Pons (tissue), 1 donor: ENCODE results near the gene HMGN2.
"Not testable (repeated sequence)": the region's sequence is repeated elsewhere in the genome, so short reads cannot be mapped to it uniquely, and the experiment has no call there.

Experiments
- DNase-seq: peaks from one replicate; pipeline ENCODE4 v3.0.0-alpha.2; 2016; ENCODE audit warnings: low spot score

HMGN2 gene

GRCh38 chr1:26477446-26478152 is 5.4 kb downstream of the HMGN2 start:
- no peak for DNase-seq

DNA sequence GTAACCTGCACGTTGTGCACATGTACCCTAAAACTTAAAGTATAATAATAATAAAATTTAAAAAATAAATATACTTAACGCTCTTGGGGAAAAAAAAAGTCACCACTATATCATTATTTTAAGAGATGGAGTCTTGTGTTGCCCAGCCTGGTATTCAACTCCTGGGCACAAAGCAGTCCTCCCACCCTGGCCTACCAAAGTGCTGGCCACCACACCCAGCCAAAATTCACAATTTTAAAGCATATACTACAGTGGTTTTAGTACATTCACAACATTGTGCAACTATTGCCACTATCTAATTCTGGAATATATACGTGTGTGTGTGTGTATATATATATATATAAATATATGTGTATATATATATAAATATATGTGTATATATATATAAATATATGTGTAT is 5.9 kb downstream of the HMGN2 start:
- no peak for DNase-seq

- no peak for DNase-seq
Measured at GRCh38 chr1:26478988-26479387, 6.7 kb downstream of the HMGN2 start.

- DNase-seq: no peak
Measured at GRCh38 chr1:26482921-26483320, 10.7 kb downstream of the HMGN2 start.

DNA sequence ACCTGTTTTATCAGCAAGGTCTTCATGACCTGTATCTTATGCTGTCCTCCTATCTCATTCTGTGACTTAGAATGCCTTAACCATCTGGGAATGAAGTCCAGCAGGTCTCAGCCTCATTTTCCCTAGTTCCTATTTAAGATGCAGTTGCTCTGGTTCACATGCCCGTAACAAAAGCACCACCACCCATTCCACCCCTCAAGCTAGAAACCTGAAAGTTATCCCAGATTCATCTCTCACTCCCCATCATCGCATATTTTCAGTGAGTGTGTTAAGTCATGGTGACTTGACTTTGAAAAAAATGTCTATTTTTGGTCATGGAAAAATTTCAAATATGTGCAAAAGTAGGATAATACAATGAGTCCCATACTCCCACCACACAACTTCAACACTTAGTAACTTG is 11.7 kb downstream of the HMGN2 start:
- no peak for DNase-seq

GRCh38 chr1:26490155-26490554 is 17.9 kb downstream of the HMGN2 start:
- DNase-seq: no peak

DNA sequence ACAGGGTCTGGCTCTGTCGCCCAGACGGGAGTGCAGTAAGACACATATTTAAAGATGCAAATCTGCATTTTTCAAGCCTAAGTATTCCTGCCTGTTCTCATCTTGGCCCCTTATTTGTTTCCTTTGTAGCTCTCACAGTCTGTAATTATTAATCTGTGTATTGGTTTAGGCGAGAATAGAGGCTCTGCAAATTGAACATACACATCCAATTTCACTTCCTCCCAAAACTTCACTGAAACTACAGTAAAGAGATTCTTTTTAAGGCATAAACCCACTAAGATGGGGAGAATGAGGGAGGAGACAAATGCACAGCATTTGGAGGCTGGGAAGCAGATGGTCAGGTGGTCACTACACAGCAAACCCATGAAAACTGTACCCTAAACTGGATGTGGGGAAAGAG is 21.0 kb downstream of the HMGN2 start:
- no peak for DNase-seq

- no peak for DNase-seq
Measured at GRCh38 chr1:26493938-26494337, 21.7 kb downstream of the HMGN2 start.

DNA sequence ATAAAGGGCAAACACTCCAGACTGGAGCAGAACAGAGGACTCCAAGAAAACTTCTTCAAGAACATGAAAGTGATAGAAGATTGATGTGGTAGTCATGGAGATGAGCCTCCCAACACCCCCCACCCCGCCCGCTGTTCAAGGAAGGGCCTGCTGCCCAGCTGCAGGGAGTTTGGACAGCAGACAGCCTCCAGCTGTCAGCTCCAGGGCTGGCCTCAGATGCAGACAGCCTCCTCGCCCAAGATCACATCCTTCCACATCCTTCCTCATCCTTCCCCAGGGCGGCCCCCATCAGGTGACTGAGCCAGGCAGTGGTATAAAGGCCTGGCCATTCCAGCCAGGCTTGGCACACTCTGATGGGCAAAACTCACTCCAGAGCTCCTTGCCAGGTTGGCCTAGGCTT is 24.6 kb downstream of the HMGN2 start:
- no peak for DNase-seq

- DNase-seq: no peak
Measured at GRCh38 chr1:26498894-26499293, 26.7 kb downstream of the HMGN2 start.

DNA sequence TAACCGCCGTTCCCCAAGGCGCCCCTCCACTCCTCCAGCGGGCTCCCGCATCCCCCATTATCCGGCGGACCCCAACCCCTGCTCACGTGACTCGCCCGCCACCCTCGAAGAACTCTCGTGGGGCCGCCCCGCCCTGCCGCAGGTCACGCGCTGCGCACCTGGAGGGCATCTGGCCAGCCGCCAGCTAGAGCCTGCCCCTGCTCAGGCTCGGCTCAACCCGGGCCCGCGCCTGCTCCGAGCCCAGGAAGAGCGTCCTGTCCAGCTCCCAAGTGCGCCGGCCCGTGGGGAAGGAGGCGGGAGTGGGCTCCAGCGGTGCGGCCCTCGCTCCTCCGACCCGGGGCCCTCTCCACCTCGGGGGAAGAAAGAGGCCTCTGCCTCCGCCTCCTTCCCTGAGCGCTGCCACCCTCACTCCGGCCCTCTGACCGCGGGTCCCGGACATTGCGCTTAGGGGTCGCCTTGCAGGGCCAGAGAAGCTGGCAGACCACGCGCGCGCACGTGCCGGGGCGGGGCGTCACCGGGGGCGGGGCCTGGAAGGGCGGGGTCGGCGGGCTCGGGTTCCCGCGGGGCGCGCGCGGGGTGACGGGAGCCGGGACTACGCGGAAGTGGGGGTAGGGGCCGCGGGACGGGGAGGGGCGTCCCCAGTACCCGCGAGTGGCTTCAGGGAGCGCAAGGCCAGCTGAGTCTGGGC is 28.4 kb downstream of the HMGN2 start:
- no peak for DNase-seq

DNA sequence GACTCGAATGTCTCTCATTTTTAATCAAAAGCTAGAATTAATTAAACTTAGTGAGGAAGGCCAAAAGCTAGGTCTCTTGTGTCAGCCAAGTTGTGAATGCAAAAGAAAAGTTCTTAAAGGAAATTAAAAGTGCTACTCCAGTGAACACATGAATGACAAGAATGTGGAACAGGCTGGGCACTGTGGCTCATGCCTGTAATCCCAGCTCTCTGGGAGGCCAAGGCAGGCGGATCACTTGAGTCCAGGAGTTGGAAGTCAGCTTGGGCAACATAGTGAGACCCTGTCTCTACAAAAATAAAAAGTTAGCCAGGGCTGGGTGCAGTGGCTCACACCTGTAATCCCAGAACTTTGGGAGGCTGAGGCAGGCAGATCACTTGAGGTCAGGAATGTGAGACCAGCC is 38.5 kb downstream of the HMGN2 start:
- DNase-seq: not testable (repeated sequence)

DNA sequence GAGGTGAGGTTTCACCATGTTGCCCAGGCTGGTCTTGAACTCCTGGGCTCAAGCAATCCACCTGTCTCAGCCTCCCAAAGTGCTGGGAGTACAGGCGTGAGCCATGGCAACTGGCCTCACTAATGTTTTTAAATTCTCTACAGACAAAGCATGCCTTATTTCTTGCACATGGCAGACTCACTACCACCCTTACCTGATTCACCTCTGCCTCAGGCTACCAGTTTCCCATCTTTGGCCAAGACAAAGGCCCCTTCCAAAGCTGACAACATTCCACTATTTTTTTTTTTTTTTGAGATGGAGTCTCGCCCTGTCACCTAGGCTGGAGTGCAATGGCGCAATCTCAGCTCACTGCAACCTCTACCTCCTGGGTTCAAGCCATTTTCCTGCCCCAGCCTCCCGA is 43.6 kb downstream of the HMGN2 start:
- DNase-seq: not testable (repeated sequence)

DNA sequence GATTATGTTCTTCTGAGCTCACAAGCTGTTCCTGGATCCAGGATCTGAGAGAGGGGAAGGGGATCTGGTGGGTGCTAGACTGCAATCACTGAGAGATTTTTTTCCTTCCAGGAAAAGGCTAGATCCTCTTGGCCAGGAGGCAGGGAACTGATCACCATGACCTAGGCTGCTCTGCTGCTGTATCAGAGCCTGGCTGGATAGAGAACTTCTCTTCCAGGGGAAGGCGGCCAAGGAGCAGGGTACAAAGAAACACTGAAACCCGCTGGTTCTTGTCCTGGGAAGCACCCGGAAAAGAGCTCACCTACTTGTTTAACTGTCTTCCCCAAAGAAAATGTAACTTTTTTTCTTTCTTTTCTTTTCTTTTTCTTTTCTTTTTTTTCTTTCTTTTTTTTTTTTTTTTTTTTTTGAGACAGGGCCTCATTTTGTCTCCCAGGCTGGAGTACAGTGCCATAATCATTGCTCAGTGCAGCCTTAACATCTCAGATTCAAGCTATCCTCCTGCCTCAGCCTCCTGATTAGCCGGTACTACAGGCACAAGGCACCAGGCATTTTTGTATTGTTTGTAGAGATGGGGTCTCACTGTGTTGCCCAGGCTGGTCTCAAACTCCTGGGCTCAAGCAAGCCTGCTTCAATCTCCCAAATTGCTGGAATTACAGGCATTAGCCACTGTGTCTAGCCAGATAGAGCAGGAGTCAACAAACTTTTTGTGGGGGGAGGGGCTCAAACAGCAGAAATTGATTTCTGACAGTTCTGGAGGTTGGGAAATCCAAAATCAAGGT is 44.9 kb downstream of the HMGN2 start:
- no peak for DNase-seq

DNA sequence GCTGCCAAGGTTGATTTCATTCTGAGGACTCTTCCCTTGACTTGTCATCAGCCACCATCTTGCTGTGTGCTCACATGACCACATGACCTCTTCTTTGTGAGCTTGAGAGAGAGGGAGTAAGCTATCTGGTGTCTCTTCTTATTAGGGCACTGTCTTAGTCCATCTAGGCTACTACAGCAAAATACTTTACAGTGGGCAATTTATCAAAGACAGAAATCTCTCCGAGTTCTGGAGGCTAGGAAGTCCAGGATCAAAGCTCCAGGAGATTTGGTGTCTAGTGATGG is 45.5 kb downstream of the HMGN2 start:
- DNase-seq: no peak

- no peak for DNase-seq
Measured at GRCh38 chr1:26518355-26518754, 46.1 kb downstream of the HMGN2 start.

GRCh38 chr1:26520339-26520738 is 48.1 kb downstream of the HMGN2 start:
- DNase-seq: no peak

- DNase-seq: no peak
Measured at GRCh38 chr1:26521669-26522030, 49.4 kb downstream of the HMGN2 start.

DNA sequence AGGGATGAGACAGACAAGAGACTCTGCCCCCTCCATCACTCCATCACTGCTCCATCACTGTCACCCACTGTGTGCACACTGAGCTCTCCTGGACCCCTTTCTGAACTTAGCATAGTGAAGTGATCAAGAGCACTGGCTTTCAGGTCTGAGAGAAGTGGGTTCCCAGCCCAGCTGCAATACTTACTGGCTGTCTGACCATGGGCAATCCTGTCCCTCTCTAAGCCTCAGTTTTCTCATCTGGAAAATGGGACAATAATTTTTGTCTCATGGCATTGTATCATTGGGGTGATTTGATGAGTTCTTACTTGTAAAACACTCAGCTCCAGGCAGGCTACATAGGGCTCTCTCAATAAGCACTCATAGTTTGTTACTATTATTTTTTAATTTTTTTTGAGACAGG is 49.8 kb downstream of the HMGN2 start:
- DNase-seq: no peak

- DNase-seq: no peak
Measured at GRCh38 chr1:26524181-26524580, 51.9 kb downstream of the HMGN2 start.
